Neuron (in vitro differentiated cells): Measurements from ENCODE around the gene TTLL6.

Source experiments
- H2AFZ ChIP-seq: one replicate; pipeline ENCODE4 v1.6.1; 2013; ENCODE audit warnings: low read depth, mild to moderate bottlenecking, inconsistent platforms, low read length, moderate library complexity
- H3K27me3 ChIP-seq: one replicate; pipeline ENCODE4 v1.6.1; 2013; ENCODE audit warnings: low read length; ENCODE audit not compliant: insufficient read depth
- H3K36me3 ChIP-seq: one replicate; pipeline ENCODE4 v1.6.1; 2013; ENCODE audit warnings: low read length; ENCODE audit not compliant: insufficient read depth
- H3K4me1 ChIP-seq: one replicate; pipeline ENCODE4 v1.6.1; 2013; ENCODE audit warnings: low read length; ENCODE audit not compliant: insufficient read depth
- H3K4me3 ChIP-seq: 2 replicates; pipeline ENCODE4 v1.5.1; 2013; ENCODE audit warnings: mild to moderate bottlenecking, low read length, moderate library complexity
- H3K9me3 ChIP-seq: one replicate; pipeline ENCODE4 v1.6.1; 2013; ENCODE audit warnings: low read length

Gene TTLL6

DNA sequence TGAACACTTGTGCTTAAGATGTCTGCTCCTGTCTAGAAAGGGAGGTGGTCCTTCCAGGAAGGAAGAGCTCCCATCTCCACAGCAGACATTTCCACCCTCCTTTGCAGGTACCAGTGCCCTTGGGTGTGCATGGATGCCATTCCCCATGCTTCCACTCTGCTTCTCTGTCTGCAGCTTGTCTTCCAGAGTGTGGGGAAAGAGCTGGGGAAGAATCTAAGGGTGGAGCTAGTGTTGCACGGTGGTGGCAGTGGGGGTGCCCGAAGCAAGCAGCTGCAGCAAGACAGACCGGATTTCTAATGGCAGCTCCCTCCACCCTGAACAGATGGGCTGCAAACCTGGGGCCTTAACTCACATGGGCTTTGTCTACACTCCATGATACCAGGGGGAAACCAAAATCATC is 65.9 kb downstream of the TTLL6 start:
- no peak overlapping the region for H3K4me3 ChIP-seq
- no peak overlapping the region for H2AFZ ChIP-seq
- H3K4me1 ChIP-seq = no peaks in the 10 kb centered on the region
- no peaks in the 10 kb centered on the region for H3K36me3 ChIP-seq
- peaks cover 98% of the 10 kb centered on the region for H3K27me3 ChIP-seq
- H3K9me3 ChIP-seq = peaks cover 2% of the 10 kb centered on the region

DNA sequence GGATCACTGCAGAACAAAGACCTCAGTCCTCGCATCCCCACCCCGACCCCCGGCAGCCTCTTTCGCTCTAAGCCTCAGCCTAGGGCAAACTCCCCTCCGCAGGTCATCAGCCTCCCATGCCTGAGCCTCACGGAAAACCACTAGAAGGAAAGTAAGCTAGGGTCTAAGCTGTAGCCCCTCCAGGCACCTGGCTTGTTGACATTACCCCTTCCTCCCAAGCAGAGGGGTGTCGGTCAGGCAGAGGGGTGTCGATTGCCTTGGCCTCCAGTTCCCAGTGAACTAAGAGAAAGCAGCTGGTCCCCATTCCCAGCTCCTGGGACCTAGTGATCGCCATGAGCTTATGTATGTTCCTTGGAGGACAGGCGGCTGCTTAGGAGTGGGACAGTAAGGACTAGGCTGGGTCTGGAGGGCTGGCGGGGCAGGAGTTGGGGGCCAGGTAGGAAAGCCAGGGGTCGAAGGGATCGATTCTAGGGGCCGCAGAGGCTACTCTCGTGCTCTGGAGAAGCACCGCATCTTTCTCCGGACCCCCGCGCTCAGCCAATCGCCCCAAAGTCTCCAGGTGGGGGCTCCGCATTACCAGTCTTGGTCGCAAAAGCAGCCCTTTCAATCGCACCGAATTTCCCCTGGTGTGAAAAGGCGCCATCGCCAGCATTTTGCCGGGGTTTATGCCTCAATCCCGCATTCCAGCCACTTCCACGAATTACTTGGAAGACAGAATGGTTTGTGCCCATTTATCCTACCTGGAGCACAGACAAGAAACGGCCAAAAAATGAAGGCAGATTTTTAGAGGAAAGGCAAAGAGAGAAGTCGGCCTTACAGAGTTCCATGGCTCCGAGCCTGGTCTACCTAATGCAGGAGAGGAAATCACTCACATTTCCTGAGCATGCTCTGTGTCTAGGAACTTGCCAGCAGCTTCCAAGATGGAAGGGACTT is 67.1 kb downstream of the TTLL6 start:
- H3K4me3 ChIP-seq = no peak overlapping the region
- no peaks in the 10 kb centered on the region for H3K36me3 ChIP-seq
- H3K4me1 ChIP-seq = no peaks in the 10 kb centered on the region
- no peak overlapping the region for H2AFZ ChIP-seq
- H3K27me3 ChIP-seq = peaks cover 98% of the 10 kb centered on the region
- peaks cover 2% of the 10 kb centered on the region for H3K9me3 ChIP-seq

GRCh38 chr17:48748718-48749566 is 68.1 kb downstream of the TTLL6 start:
- Histone ChIP-seq H2AFZ (no peak overlapping the region), H3K9me3 (peaks cover 2% of the 10 kb centered on the region), H3K4me1 (no peaks in the 10 kb centered on the region), H3K36me3 (no peaks in the 10 kb centered on the region), H3K4me3 (no peak overlapping the region), H3K27me3 (peaks cover 97% of the 10 kb centered on the region)

GRCh38 chr17:48747445-48748363 is 69.3 kb downstream of the TTLL6 start:
- Histone ChIP-seq H3K4me1 (no peaks in the 10 kb centered on the region), H3K4me3 (no peak overlapping the region), H3K27me3 (peaks cover 97% of the 10 kb centered on the region), H2AFZ (no peak overlapping the region), H3K36me3 (no peaks in the 10 kb centered on the region), H3K9me3 (peaks cover 2% of the 10 kb centered on the region)

DNA sequence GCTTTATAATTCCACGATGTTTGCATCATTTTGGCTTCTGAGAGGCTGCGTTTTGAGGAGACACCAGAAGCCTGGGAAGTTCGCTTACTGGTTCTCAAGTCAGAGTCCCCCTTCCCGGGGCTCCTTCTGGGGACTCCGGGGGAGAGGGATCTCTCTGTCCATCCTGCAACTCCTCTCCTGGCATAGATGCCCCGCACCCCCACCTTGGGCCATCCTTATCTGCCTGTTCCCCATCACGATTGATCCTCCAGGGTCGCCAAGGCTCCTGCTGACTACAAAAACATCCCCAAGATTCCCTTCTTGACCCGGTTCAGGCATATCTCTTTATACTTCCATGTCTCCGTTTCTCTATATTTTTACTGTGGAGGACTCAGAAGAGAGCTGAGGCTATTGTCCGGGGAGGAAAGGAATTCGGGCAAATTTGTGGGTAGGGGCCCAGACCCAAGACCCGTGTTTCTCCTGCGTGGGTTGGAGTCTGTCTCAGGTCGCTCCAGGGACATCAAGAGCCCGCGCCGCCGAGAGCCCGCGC is 70.0 kb downstream of the TTLL6 start:
- H3K4me1 ChIP-seq = no peaks in the 10 kb centered on the region
- H3K9me3 ChIP-seq = peaks cover 2% of the 10 kb centered on the region
- peaks cover 97% of the 10 kb centered on the region for H3K27me3 ChIP-seq
- H3K36me3 ChIP-seq = no peaks in the 10 kb centered on the region
- no peak overlapping the region for H2AFZ ChIP-seq
- H3K4me3 ChIP-seq = no peak overlapping the region

GRCh38 chr17:48745381-48746275 is 71.4 kb downstream of the TTLL6 start:
- peaks cover 89% of the 10 kb centered on the region for H3K27me3 ChIP-seq
- H2AFZ ChIP-seq = no peak overlapping the region
- H3K4me3 ChIP-seq = no peak overlapping the region
- H3K9me3 ChIP-seq = peaks cover 2% of the 10 kb centered on the region
- no peaks in the 10 kb centered on the region for H3K36me3 ChIP-seq
- H3K4me1 ChIP-seq = no peaks in the 10 kb centered on the region

DNA sequence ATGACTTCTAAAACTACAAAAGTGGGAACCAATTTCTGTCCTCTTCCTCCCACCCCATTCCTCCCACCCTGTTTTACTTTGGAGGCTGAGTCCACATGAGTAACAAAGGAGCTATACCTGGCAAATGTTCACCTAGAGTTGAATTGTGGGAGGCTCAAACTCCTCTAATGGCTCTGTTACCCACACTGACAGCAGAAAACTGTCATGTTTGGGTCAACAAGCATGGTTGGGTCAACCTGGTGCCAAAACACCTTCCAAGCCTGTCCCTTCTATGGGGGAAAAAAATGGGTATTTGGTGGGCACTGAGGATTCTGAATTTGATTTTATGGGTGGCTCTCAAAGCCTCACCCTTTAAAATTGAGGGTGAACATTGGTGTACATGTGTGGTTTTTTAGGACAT is 76.5 kb downstream of the TTLL6 start:
- Histone ChIP-seq H3K36me3 (no peaks in the 10 kb centered on the region), H3K4me3 (no peak overlapping the region), H3K9me3 (peaks cover 2% of the 10 kb centered on the region), H3K27me3 (peaks cover 87% of the 10 kb centered on the region), H3K4me1 (no peaks in the 10 kb centered on the region), H2AFZ (no peak overlapping the region)

DNA sequence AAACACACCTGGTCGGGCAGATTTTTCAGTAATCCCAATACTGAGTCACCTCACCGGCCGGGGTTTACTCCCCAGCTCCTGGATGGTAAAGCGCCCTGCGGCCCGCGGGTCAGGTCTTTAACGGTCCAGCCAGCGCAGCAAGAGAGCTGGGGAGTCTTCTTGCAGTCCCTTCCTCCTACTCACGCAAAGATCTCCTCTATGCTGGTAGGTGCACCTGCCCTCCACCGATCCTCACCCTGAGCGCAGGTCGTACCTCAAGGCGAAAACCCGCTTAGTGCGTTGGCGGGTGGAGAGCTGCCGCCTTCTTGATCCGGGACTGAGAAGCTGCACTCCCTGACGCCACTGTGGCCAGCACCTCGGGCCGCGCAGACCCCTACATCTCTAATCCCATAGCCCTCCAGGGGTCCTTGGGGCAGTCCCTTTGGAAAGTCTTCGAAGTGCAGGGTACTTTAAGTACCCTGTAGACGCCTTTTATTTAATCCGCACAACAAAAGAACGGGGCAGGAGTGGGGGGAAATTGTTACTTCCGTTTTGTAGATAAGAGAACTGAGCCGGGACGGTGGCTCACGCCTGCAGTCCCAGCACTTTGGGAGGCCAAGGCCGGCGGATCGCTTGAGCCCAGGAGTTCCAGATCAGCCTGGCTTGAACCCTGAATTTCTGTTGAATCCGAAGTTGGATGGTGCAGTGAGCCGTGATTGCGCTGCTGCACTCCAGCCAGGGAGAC is 78.1 kb downstream of the TTLL6 start:
- Histone ChIP-seq H3K4me3 (no peak overlapping the region), H3K36me3 (no peaks in the 10 kb centered on the region), H2AFZ (no peak overlapping the region), H3K27me3 (peaks cover 89% of the 10 kb centered on the region), H3K4me1 (no peaks in the 10 kb centered on the region), H3K9me3 (peaks cover 2% of the 10 kb centered on the region)

DNA sequence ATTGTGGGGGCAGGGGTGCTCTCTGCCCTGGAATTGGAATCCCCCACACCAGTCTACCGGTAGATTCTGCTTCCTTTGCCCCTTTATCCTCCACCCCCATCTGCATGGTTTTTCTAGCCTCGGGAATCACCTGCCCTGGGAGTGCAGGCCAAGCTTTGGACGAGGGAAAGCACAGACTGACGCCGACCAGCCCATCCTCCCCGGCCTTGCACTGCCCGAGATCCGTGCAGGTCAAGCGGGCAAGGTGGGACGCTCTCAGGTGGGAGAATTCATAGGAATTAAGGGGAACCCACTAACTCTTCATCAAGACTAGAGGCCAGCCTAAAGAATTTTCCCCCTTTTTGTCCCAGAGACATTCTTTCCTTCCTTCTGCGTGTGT is 78.6 kb downstream of the TTLL6 start:
- Histone ChIP-seq H2AFZ (no peak overlapping the region), H3K4me3 (no peak overlapping the region), H3K36me3 (no peaks in the 10 kb centered on the region), H3K4me1 (no peaks in the 10 kb centered on the region), H3K27me3 (peaks cover 89% of the 10 kb centered on the region), H3K9me3 (peaks cover 2% of the 10 kb centered on the region)

- no peaks in the 10 kb centered on the region for H3K36me3 ChIP-seq
- H3K4me3 ChIP-seq = no peak overlapping the region
- H2AFZ ChIP-seq = no peak overlapping the region
- H3K4me1 ChIP-seq = no peaks in the 10 kb centered on the region
- peaks cover 89% of the 10 kb centered on the region for H3K27me3 ChIP-seq
- H3K9me3 ChIP-seq = peaks cover 2% of the 10 kb centered on the region
These were observed 79.5 kb downstream of the TTLL6 start for GRCh38 chr17:48737330-48738043.

DNA sequence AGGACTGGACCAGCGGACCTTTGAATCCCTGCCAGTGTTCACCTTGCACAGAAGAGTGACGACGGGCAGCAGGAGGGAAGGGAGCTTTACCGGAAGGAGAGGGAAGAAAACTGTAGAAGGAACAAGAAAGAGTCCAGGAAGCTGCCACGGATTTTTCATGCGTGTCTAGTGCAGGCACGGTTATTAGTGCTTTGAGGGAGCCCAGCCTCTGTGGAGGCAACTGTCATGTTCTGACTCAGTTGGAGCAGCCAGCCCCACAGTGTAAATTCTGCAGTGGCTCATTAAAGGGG is 82.0 kb downstream of the TTLL6 start:
- H3K4me3 ChIP-seq = no peak overlapping the region

More for the DNA sequence above, 82.0 kb downstream of the TTLL6 start:
- Histone ChIP-seq H3K9me3 (peaks cover 2% of the 10 kb centered on the region), H3K36me3 (no peaks in the 10 kb centered on the region), H3K4me1 (no peaks in the 10 kb centered on the region), H3K27me3 (peaks cover 96% of the 10 kb centered on the region), H2AFZ (no peak overlapping the region)
